ENCODE data around the gene ZGPAT. TPM values are rescaled to one million over a fixed set of nuclear protein-coding genes. Genes with fewer than 3 reads are reported as not detected.
A peak's percentile ranks its signal among the peaks of the same experiment; 100 is the strongest.

Gene ZGPAT
- total and polyA plus RNA-seq, 2 donors (not counting 3 experiments of a cell fraction or from before 2014, with no cell fraction given), result 23.1 to 29.3 TPM

DNA sequence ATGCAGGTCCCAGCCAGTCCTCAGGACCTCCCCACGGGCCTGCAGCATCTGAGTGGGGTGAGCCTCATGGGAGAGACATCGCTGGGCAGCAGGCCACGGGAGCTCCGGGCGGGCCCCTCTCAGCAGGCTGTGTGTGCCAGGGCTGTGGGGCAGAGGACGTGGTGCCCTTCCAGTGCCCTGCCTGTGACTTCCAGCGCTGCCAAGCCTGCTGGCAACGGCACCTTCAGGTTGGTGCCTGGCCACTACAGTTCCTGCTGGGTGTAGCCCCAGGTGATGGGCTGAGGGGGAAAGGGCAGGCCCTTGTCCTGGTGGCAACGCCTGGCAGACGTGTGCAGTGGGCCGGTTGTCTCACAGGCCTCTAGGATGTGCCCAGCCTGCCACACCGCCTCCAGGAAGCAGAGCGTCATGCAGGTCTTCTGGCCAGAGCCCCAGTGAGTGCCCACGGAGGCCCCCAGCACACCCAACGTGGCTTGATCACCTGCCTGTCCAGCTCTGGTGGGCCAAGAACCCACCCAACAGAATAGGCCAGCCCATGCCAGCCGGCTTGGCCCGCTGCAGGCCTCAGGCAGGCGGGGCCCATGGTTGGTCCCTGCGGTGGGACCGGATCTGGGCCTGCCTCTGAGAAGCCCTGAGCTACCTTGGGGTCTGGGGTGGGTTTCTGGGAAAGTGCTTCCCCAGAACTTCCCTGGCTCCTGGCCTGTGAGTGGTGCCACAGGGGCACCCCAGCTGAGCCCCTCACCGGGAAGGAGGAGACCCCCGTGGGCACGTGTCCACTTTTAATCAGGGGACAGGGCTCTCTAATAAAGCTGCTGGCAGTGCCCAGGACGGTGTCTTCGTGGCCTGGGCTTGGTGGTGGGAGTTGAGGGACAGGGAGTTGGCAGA is 12.2 kb upstream of the ZGPAT start:
- H3K9ac ChIP-seq (replicated peaks; ENCODE audit: extremely low read depth, insufficient read depth, low read length), result no peak overlapping the region
- H3K9me3 ChIP-seq (replicated peaks; ENCODE audit: control insufficient read depth, insufficient read depth, low read length), result no peaks in the 10 kb centered on the region
- POLR2A ChIA-PET, result interaction anchor here (0.6 kb wide), 1 partner anchor 11 kb away, joined by 3 read pairs; no protein-coding TSS in a partner anchor
- DNase-seq (ENCODE audit: low read depth, low spot score), result no peak
- no peaks in the 10 kb centered on the region for H4K20me1 ChIP-seq (replicated peaks; ENCODE audit: control insufficient read depth, extremely low read depth, insufficient read depth, low read length)
- TF ChIP-seq POLR2A (IDR thresholded peaks at IDR 0.05; ENCODE audit: low read depth, low read length) (peak; percentile 2), MYC (IDR thresholded peaks at IDR 0.05; ENCODE audit: low read depth, low read length) (no peak), POLR2AphosphoS5 (IDR thresholded peaks at IDR 0.05; ENCODE audit: insufficient read depth, low read depth, low read length) (no peak)
- TF ChIP-seq, protein P1, sequence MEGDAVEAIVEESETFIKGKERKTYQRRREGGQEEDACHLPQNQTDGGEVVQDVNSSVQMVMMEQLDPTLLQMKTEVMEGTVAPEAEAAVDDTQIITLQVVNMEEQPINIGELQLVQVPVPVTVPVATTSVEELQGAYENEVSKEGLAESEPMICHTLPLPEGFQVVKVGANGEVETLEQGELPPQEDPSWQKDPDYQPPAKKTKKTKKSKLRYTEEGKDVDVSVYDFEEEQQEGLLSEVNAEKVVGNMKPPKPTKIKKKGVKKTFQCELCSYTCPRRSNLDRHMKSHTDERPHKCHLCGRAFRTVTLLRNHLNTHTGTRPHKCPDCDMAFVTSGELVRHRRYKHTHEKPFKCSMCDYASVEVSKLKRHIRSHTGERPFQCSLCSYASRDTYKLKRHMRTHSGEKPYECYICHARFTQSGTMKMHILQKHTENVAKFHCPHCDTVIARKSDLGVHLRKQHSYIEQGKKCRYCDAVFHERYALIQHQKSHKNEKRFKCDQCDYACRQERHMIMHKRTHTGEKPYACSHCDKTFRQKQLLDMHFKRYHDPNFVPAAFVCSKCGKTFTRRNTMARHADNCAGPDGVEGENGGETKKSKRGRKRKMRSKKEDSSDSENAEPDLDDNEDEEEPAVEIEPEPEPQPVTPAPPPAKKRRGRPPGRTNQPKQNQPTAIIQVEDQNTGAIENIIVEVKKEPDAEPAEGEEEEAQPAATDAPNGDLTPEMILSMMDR (IDR thresholded peaks at IDR 0.05; ENCODE audit: extremely low read depth in 1 of 2, insufficient read depth in 1 of 2, low read depth in 1 of 2, low read length in 2 of 2), result no peak
- FAIRE-seq, result no peak
- no peak overlapping the region for H3K27ac ChIP-seq (ENCODE audit: insufficient read depth, low read depth, low read length)
- no peaks in the 10 kb centered on the region for H3K36me3 ChIP-seq (ENCODE audit: control insufficient read depth in 2 of 2, extremely low read depth in 1 of 2, insufficient read depth in 2 of 2, low read length in 2 of 2)
- no peaks in the 10 kb centered on the region for H3K79me2 ChIP-seq (ENCODE audit: control insufficient read depth, insufficient read depth, low read length)
- intact Hi-C loops (cut with micrococcal nuclease), result loop anchor here (5.0 kb wide), 1 partner anchor 42 kb away; the partner anchor contains the start of genes LIME1 and SLC2A4RG
- H3K4me2 ChIP-seq (ENCODE audit: insufficient read depth, low read length), result no peak overlapping the region
- H3K27me3 ChIP-seq (ENCODE audit: control insufficient read depth in 2 of 2, insufficient read depth in 2 of 2, low read length in 2 of 2), result no peaks in the 10 kb centered on the region
- no peak overlapping the region for H2AFZ ChIP-seq (ENCODE audit: low read depth, low read length)
- dilution Hi-C loops (cut with MboI; ENCODE audit: extremely low pct_ligation_motif_present, low sequenced_read_pairs), result no loop called here
- BruUV-seq (replicated peaks), result TSS peak; percentile 29
- CTCF ChIA-PET, result interaction anchor here (0.6 to 1.9 kb wide), 5 partner anchors 9 to 67 kb away, joined by 3 to 5 read pairs (median 3); no protein-coding TSS in a partner anchor
- no peak overlapping the region for H3K4me3 ChIP-seq (replicated peaks in 1 of 3; ENCODE audit: insufficient read depth in 1 of 3, low read depth in 1 of 3, low read length in 3 of 3)
- peaks cover 35% of the 10 kb centered on the region for H3K4me1 ChIP-seq (ENCODE audit: control insufficient read depth, extremely low read depth, insufficient read depth, low read length)
- no peaks in the 10 kb centered on the region for H3K9me1 ChIP-seq (replicated peaks; ENCODE audit: control insufficient read depth, extremely low read depth, insufficient read depth, low read length)
